NCI-H1092 (cell line): Measurements from ENCODE around the gene OXGR1.
"Not testable (repeated sequence)": the region's sequence is repeated elsewhere in the genome, so short reads cannot be mapped to it uniquely, and the experiment has no call there.

Experiments used
- DNase-seq: peaks from one replicate; lab custom pipeline; 2025; lab: John Stamatoyannopoulos, UW

The OXGR1 gene

DNA sequence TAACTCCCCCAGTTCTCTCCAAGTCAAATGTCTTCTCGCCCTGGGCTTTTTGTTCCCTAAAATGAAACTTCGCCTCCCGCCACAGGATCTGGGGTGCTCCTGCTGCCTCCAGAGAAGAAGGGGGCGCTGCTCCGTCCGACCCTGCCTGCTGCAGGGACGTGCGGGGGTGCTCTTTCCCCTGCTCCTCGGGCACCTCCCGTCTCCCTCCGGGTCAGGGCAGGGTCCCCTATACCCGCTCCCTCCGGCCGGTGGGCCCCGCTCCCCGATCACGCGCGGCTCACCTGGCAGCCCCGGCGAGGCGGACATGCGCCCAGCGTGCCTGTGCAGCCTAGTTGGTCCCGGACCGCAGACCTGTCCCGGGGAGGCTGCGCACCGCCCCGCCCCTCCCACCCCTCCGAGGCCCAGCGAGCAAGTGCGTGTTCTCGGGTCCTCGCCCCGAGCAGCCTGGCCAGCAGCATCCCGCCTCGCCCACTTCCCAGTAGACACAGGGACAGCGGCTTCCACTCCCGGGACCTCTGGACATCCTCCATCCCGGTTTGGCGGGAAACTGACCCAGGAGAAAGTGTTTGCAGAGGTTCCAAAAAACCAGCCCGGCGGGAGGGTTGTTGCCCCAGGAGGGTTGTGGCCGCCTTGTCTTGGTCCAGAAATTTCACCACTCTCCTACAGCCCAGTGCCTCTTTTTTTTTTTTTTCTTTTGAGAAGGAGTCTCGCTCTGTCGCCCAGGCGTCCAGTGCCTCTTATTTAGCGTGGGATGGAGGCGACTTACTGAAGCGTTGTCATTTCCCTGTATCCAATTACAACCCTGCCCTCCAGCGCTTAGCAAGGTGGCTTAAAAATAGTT, at the start of gene OXGR1:
Gene OXGR1, minus strand, starts transcription at position 460 of the 841 bp plus-strand sequence. CDS start 6,717 bp downstream, outside the sequence.
- no peak for DNase-seq

DNA sequence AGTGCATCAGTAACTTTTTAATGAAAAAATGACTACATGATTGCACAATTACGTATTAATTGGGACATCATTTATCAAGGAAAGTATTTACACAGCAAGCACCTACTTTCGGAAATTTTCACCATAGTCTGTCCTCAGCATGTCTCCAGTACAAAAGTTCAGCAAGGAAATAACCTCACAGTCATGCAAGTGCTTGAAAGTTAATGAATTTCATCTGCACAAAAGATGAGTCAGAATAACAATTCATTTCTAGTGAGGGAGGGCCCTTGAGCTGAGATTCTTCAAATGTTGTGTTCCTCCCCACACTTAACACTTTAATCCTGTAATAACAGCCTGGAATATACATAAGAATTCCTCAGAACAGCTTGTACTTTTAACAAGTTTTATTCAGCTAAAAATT, 49.0 kb upstream of the OXGR1 start:
- DNase-seq: no peak

DNA sequence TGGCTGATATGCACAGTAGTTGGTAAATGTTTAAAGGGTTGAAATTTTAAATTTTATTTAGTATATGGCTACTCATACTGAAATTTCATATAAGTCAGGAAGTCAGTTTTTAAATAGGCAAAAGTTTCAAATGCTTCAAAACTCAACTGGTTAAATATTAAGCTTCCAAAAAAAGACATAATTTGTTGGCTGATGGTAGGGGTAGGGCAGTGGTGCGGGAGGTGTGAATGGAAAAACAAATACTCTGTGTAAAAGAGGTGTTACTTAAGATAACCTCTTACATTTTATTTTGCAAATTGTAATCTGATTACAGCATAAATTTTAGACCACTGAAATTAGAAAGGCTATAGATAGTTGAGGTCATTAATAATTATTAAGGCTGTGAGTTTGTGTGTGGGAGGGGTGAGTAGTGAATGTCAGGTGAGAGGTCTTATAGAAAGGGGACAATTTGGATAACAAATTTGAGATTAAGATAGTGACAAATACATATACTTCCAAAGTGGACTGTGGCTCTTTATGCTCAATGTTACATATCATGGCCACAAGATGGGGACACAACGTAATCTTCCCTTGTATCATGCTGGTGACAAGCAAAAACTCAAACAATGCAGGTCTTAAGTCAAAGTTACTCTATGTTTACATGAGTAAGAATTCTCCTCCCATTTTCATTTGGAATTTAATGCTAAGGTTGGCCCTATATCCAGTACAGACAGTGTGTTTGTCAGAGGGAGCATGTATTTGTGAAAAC, 36.6 kb upstream of the OXGR1 start:
- peak; percentile 27 for DNase-seq

- peak; percentile 28 for DNase-seq
These were observed 34.4 kb upstream of the OXGR1 start for GRCh38 chr13:97028441-97029299.

GRCh38 chr13:97027162-97027554, 32.9 kb upstream of the OXGR1 start:
- no peak for DNase-seq

DNA sequence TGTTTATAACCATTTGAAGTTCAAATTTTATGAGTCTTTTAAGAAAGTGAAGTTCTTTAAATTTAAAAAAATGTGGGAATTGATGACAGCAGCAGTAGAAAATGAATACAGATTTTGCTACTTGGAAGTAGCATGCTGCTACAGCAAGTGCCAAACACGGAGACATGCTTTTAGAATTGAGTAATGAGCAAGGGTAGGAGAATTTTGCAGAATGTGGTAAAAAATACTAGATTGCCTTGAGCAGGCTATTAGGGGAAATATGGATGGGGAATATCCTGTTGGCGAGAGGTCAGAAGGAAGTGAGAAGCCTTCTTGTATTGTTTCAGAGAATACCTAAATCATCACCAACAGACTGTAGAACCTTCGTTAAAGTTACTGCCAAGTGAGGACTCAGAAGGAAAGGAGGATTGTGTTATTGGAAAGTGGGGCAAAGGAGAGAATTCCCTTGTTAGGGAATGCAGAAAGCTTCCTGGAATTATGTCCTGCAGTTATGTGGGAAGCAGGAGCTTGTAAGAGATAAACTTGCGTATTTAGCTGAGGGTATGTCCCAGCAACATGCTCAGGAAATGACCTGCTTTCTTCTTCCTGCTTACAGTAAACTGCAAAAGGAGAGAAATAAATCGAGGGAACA, 32.4 kb upstream of the OXGR1 start:
- DNase-seq: no peak

GRCh38 chr13:97023812-97024211, 29.5 kb upstream of the OXGR1 start:
- not testable (repeated sequence) for DNase-seq

- DNase-seq: no peak
These were observed 28.8 kb upstream of the OXGR1 start for GRCh38 chr13:97023117-97023516.

DNA sequence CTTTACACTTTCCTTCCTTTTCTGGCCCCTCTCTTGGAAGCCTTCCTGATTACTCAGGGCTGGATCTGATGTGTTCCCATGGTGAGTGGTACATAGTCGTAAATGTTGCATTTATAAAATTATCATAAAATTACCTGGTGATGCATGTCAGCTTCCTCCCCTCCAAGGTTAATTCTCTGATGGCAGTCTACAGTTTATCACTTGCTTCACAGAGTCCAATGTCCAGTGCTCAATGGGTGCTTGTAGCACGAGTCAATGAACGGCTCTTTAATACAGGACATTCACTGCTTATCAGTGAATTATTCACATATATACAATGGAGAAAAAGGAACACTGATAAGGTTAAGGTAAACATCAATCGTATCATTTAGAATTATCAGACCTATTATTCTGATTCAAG, 27.0 kb upstream of the OXGR1 start:
- no peak for DNase-seq

DNA sequence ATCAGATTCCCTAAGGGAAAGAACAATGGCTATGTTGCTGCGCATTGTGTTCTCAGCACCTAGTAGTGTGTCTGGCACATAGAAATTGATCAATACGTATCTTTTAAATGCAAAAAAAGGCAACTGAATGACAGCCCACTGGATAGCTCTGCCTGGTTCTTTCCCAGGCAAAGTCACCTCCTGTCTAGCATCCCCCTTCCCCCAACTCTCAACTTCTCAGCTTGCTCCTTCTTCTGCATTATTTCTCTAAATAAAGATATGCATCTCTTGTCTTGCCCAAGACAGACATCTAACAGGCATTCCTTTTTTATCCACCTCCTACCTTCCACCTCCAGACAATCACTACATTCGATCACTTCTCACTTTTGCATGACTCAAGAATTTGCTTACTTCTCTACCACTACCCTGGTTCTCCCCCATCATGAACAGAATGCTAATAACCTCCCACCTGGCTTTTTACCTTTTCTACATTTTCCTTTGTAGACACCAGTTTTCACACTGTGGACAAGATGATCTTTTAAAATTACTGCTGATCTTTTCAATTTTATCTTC, 26.5 kb upstream of the OXGR1 start:
- DNase-seq: no peak

- no peak for DNase-seq
These were observed 25.9 kb upstream of the OXGR1 start for GRCh38 chr13:97020194-97020593.

GRCh38 chr13:97019236-97019635, 25.0 kb upstream of the OXGR1 start:
- DNase-seq: no peak

DNA sequence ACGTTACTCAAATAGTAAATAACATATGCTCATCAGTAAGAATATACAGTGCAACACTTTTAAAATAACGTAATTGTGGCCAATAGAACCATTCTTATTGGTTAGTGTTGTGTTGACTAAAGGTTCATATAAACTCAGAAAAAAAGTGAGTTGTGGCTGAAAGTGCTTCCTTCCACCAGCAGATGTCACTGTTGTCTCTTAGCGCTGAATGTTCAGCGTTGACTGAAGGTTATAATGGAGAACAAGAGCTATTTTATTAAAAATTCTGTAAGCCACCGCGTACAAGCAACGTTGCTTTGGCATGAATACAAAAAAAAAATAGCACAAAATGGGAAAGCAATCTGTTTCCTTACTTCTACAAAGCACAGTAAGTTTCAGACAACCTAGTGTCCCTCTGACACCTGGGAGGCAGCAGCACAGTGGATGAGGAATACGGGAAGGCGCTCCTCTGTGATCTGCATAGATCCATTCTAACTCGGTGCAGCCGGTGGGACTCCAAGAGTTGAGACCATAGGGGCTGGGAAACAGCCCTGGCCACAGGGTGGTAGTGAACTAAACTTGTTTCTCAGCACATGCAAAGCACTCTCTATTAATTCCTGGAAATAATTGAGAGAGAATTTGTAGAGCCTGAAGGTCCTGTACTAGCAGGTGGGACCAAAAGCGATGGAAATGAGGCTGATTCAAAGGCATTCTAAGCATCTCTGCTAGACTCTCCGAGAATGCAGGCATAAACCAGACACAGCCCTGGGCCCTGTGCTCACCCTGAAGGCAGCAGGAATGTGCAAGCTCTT, 23.9 kb upstream of the OXGR1 start:
- peak; percentile 26 for DNase-seq

GRCh38 chr13:97017322-97017721, 23.0 kb upstream of the OXGR1 start:
- DNase-seq: no peak

DNA sequence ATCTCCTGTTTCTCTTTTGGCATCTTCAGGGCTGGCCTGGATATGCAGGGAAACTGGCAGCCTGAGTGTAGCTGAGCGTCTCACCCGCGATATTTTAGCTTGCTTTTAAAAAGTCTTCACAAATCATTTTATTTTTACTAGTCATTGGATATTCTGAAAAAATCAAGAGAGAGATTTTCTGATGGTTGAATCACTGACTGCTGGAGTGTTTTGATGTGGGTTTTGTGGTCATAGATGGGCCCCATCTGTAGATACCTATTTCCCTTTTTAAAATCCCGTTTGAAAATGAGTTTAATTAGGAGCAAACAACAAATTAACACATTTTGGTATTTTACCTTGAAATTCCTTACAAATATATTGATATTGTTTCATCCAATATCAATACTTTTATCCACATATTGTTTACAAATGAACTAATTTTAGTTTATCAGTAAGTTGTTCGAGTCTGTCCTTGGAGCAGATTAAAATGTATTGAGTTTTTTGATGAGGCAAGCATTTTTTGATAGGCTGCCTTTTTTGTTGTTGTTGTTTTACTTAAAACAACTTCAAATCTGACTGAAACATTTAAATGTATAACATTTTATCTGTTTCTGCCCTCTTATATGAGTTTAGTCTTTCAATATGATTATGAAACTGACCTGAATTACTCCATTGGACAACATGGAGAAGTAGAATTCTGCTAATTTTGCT, 21.5 kb upstream of the OXGR1 start:
- no peak for DNase-seq

GRCh38 chr13:97012251-97013048, 18.2 kb upstream of the OXGR1 start:
- DNase-seq: no peak

GRCh38 chr13:97011446-97012131, 17.3 kb upstream of the OXGR1 start:
- no peak for DNase-seq

GRCh38 chr13:97008643-97009042, 14.4 kb upstream of the OXGR1 start:
- no peak for DNase-seq
